Measurements from ENCODE around the gene PTH1R.
"Not testable (repeated sequence)": the region's sequence is repeated elsewhere in the genome, so short reads cannot be mapped to it uniquely, and the experiment has no call there.

PTH1R gene

GRCh38 chr3:46899151-46900006, 21.9 kb downstream of the PTH1R start:
- no peak for DNase-seq (ENCODE audit: low read depth)

GRCh38 chr3:46900007-46900292, 22.4 kb downstream of the PTH1R start:
- DNase-seq (ENCODE audit: low read depth) = no peak

- DNase-seq (ENCODE audit: low read depth) = no peak
Measured at GRCh38 chr3:46900356-46900755, 22.8 kb downstream of the PTH1R start.

GRCh38 chr3:46901061-46901460, 23.5 kb downstream of the PTH1R start:
- no peak for DNase-seq (ENCODE audit: low read depth)

- no peak for DNase-seq (ENCODE audit: low read depth)
Measured at GRCh38 chr3:46901591-46902187, 24.2 kb downstream of the PTH1R start.

- DNase-seq (ENCODE audit: low read depth) = no peak
Measured at GRCh38 chr3:46902188-46902631, 24.7 kb downstream of the PTH1R start.

GRCh38 chr3:46903341-46904302, 26.1 kb downstream of the PTH1R start:
- DNase-seq (ENCODE audit: low read depth) = no peak

GRCh38 chr3:46904303-46905212, 27.0 kb downstream of the PTH1R start:
- no peak for DNase-seq (ENCODE audit: low read depth)

GRCh38 chr3:46905213-46905560, 27.7 kb downstream of the PTH1R start:
- no peak for DNase-seq (ENCODE audit: low read depth)

- DNase-seq (ENCODE audit: low read depth) = no peak
Measured at GRCh38 chr3:46905661-46906451, 28.3 kb downstream of the PTH1R start.

GRCh38 chr3:46906471-46907058, 29.0 kb downstream of the PTH1R start:
- DNase-seq (ENCODE audit: low read depth) = no peak

GRCh38 chr3:46907271-46907670, 29.8 kb downstream of the PTH1R start:
- DNase-seq (ENCODE audit: low read depth) = no peak

GRCh38 chr3:46907960-46908293, 30.4 kb downstream of the PTH1R start:
- DNase-seq (ENCODE audit: low read depth) = no peak

- no peak for DNase-seq (ENCODE audit: low read depth)
Measured at GRCh38 chr3:46908294-46908985, 30.9 kb downstream of the PTH1R start.

GRCh38 chr3:46908986-46909534, 31.5 kb downstream of the PTH1R start:
- DNase-seq (ENCODE audit: low read depth) = no peak

- peak; percentile 63 for DNase-seq (ENCODE audit: low read depth)
Measured at GRCh38 chr3:46909535-46910161, 32.1 kb downstream of the PTH1R start.

- DNase-seq (ENCODE audit: low read depth) = no peak
Measured at GRCh38 chr3:46910166-46910760, 32.7 kb downstream of the PTH1R start.

- not testable (repeated sequence) for DNase-seq (ENCODE audit: low read depth)
Measured at GRCh38 chr3:46910914-46911313, 33.4 kb downstream of the PTH1R start.

GRCh38 chr3:46912986-46913385, 35.5 kb downstream of the PTH1R start:
- no peak for DNase-seq (ENCODE audit: low read depth)
